GM19238 (cell line): ENCODE data around the gene CLDN25.

Experiments used
- DNase-seq: peaks from one replicate; pipeline ENCODE4 v3.0.0; 2011; ENCODE audit warnings: low spot score; ENCODE audit not compliant: insufficient read length

Gene CLDN25

GRCh38 chr11:113806406-113806805, 26.8 kb downstream of the CLDN25 start:
- DNase-seq: no peak

GRCh38 chr11:113808931-113809330, 29.3 kb downstream of the CLDN25 start:
- no peak for DNase-seq

- DNase-seq: no peak
These were observed 34.6 kb downstream of the CLDN25 start for GRCh38 chr11:113814181-113814580.

- no peak for DNase-seq
These were observed 37.6 kb downstream of the CLDN25 start for GRCh38 chr11:113817162-113817561.

GRCh38 chr11:113817626-113818025, 38.0 kb downstream of the CLDN25 start:
- no peak for DNase-seq

- no peak for DNase-seq
These were observed 38.8 kb downstream of the CLDN25 start for GRCh38 chr11:113818426-113818825.

- DNase-seq: no peak
These were observed 47.9 kb downstream of the CLDN25 start for GRCh38 chr11:113827477-113827876.

GRCh38 chr11:113828191-113828590, 48.6 kb downstream of the CLDN25 start:
- no peak for DNase-seq

- no peak for DNase-seq
These were observed 50.2 kb downstream of the CLDN25 start for GRCh38 chr11:113829751-113830150.
